Effector CD4-positive, alpha-beta T cell (primary cell): ENCODE data around the gene PRDM16.

ENCODE experiments used
- DNase-seq: peaks from one replicate; pipeline ENCODE4 v3.0.0-alpha.2; 2020

The PRDM16 gene

GRCh38 chr1:3127738-3128137 lies 58.7 kb downstream of the PRDM16 start:
- DNase-seq = no peak

GRCh38 chr1:3128431-3129132 lies 59.6 kb downstream of the PRDM16 start:
- no peak for DNase-seq

GRCh38 chr1:3129133-3129490 lies 60.1 kb downstream of the PRDM16 start:
- DNase-seq = no peak

GRCh38 chr1:3130268-3130667 lies 61.3 kb downstream of the PRDM16 start:
- DNase-seq = no peak

- no peak for DNase-seq
These were observed 63.7 kb downstream of the PRDM16 start for GRCh38 chr1:3132660-3133059.

GRCh38 chr1:3133686-3134085 lies 64.7 kb downstream of the PRDM16 start:
- no peak for DNase-seq

GRCh38 chr1:3134381-3135072 lies 65.5 kb downstream of the PRDM16 start:
- no peak for DNase-seq

GRCh38 chr1:3135073-3135702 lies 66.2 kb downstream of the PRDM16 start:
- no peak for DNase-seq

GRCh38 chr1:3135744-3136455 lies 66.9 kb downstream of the PRDM16 start:
- no peak for DNase-seq

GRCh38 chr1:3136532-3136931 lies 67.5 kb downstream of the PRDM16 start:
- no peak for DNase-seq

GRCh38 chr1:3137111-3138100 lies 68.4 kb downstream of the PRDM16 start:
- DNase-seq = no peak

- no peak for DNase-seq
These were observed 69.7 kb downstream of the PRDM16 start for GRCh38 chr1:3138623-3139151.

GRCh38 chr1:3139451-3139852 lies 70.4 kb downstream of the PRDM16 start:
- no peak for DNase-seq

- DNase-seq = no peak
These were observed 70.9 kb downstream of the PRDM16 start for GRCh38 chr1:3139871-3140361.

GRCh38 chr1:3140437-3140836 lies 71.4 kb downstream of the PRDM16 start:
- no peak for DNase-seq

GRCh38 chr1:3141129-3141528 lies 72.1 kb downstream of the PRDM16 start:
- no peak for DNase-seq

GRCh38 chr1:3141836-3142235 lies 72.8 kb downstream of the PRDM16 start:
- DNase-seq = no peak

GRCh38 chr1:3142236-3142635 lies 73.2 kb downstream of the PRDM16 start:
- no peak for DNase-seq

GRCh38 chr1:3142751-3143150 lies 73.7 kb downstream of the PRDM16 start:
- no peak for DNase-seq

GRCh38 chr1:3145532-3146325 lies 76.7 kb downstream of the PRDM16 start:
- DNase-seq = no peak

GRCh38 chr1:3146458-3146857 lies 77.5 kb downstream of the PRDM16 start:
- DNase-seq = no peak
